Peyer's patch (tissue), 4 donors: ENCODE results near the gene CEP85.

Experiments
- POLR2A ChIP-seq, 2 donors: fragments of 450-650 bp; IDR thresholded peaks; one replicate each; pipeline ENCODE4 v1.5.1; 2017; ENCODE audit warnings: antibody characterized with exemption in 2 of 2, mild to moderate bottlenecking in 2 of 2, moderate library complexity in 2 of 2
- TF ChIP-seq, protein P1 (sequence below), 6 experiments: fragments of 450-650 bp in 4 of 6; fragments of 200-600 bp in 2 of 6; sonication (generic) in 1 of 6; IDR thresholded peaks; one replicate each; pipeline ENCODE4 v1.5.1; 2017 to 2019; ENCODE audit warnings: antibody characterized with exemption in 6 of 6, mild to moderate bottlenecking in 3 of 6, moderate library complexity in 1 of 6

DNA sequence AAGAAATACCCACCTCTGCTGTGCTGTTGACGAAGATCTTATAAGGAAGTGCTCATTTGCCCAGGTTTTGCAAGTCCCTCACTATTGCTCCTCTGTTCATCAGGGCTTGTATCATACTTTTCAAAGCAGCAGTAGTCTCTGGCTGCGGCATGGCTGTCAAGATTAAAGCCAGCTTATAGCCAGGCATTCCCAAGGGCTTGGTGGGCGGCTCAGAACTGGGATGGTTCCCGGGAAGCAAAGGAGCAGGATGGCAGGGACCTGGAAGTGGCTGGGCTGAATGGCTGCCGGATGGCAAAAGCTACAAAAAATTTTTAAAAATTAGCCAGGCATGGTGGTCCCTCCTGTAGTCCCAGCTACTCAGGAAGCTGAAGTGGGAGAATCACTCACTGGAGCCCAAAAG is 29.2 kb downstream of the CEP85 start:
- TF ChIP-seq, protein P1, sequence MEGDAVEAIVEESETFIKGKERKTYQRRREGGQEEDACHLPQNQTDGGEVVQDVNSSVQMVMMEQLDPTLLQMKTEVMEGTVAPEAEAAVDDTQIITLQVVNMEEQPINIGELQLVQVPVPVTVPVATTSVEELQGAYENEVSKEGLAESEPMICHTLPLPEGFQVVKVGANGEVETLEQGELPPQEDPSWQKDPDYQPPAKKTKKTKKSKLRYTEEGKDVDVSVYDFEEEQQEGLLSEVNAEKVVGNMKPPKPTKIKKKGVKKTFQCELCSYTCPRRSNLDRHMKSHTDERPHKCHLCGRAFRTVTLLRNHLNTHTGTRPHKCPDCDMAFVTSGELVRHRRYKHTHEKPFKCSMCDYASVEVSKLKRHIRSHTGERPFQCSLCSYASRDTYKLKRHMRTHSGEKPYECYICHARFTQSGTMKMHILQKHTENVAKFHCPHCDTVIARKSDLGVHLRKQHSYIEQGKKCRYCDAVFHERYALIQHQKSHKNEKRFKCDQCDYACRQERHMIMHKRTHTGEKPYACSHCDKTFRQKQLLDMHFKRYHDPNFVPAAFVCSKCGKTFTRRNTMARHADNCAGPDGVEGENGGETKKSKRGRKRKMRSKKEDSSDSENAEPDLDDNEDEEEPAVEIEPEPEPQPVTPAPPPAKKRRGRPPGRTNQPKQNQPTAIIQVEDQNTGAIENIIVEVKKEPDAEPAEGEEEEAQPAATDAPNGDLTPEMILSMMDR (IDR thresholded peaks at IDR 0.05) = no peak
- TF ChIP-seq POLR2A (IDR thresholded peaks at IDR 0.05) = no peak
